Measurements from ENCODE around the gene PRSS38. TPM values are rescaled to one million over a fixed set of nuclear protein-coding genes. Genes with fewer than 3 reads are reported as not detected.

Gene PRSS38
- total and polyA plus RNA-seq, 2 experiments from 2014 or later: not detected

DNA sequence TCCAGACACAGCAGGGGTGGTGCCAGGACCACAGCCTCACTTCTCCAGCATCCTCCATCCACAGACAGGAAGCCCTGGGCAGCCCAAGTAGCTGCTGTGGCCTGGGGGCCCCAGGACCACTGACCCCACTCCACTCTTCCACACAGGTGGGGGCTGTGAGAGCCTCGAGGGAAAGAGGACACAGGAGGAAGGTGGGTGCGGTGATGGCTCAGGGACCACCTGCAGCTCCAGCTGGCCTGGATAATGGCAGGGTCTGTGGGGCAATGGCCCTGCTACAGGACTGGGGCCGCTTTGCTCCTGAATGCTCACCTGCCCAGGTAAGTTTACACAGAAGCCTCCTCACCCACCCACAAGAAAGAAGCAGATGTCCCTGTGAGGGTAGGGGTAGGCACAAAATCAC is 18.3 kb upstream of the PRSS38 start:
- H2AFZ ChIP-seq: no peak overlapping the region
- H3K4me2 ChIP-seq (ENCODE audit: unreplicated experiment): no peak overlapping the region
- H3K9ac ChIP-seq: no peak overlapping the region
- TF ChIP-seq EZH2phosphoT487 (IDR thresholded peaks at IDR 0.05; ENCODE audit: insufficient read depth, low read depth): no peak
- no peak for TF ChIP-seq EZH2 (IDR thresholded peaks at IDR 0.05; ENCODE audit: insufficient read depth, poor library complexity, severe bottlenecking)
- no peaks in the 10 kb centered on the region for H3K9me2 ChIP-seq (ENCODE audit: insufficient read depth)
- no peak overlapping the region for H3K4me3 ChIP-seq
- no peak overlapping the region for H3K27ac ChIP-seq
- WGBS, 2 experiments (ENCODE audit: low coverage in 1 of 2, low lambda C conversion rate in 2 of 2, missing lambda C conversion rate in 2 of 2): 83 to 89% methylated on average over 3 of the region's 3 CpGs
- no peaks in the 10 kb centered on the region for H3K79me2 ChIP-seq (ENCODE audit: insufficient read depth)
- H4K20me1 ChIP-seq (ENCODE audit: insufficient read depth): no peaks in the 10 kb centered on the region
- no peaks in the 10 kb centered on the region for H3F3A ChIP-seq (ENCODE audit: insufficient read depth)
- H3K4me1 ChIP-seq (ENCODE audit: insufficient read depth): peaks cover 17% of the 10 kb centered on the region
- in situ Hi-C loops (cut with MboI): no loop called here
- H3K9me3 ChIP-seq (ENCODE audit: low read depth): no peaks in the 10 kb centered on the region
- no peaks in the 10 kb centered on the region for H3K36me3 ChIP-seq (ENCODE audit: low read depth)
- no peaks in the 10 kb centered on the region for H3K27me3 ChIP-seq (replicated peaks; ENCODE audit: insufficient read depth)
- DNase-seq: no peak

DNA sequence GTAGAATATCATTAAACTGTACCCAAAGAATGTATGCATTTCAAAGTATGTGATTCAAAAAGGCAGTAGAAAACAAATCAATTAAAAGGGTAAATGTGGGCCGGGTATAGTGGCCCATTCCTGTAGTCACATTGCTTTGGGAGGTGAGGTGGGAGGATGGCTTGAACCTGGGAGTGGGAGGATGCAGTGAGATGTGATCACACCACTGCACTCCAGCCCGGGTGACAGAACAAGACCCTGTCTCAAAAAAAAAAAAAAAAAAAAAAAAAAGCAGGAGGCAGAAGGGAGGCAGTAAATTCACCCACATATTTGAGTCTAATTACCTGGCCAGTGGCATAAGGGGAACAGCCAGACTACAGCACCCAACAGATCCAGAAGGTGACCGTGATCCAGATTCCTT is 17.9 kb upstream of the PRSS38 start:
- no peak for DNase-seq
- H3K27me3 ChIP-seq (replicated peaks; ENCODE audit: insufficient read depth): no peaks in the 10 kb centered on the region
- in situ Hi-C loops (cut with MboI): no loop called here

DNA sequence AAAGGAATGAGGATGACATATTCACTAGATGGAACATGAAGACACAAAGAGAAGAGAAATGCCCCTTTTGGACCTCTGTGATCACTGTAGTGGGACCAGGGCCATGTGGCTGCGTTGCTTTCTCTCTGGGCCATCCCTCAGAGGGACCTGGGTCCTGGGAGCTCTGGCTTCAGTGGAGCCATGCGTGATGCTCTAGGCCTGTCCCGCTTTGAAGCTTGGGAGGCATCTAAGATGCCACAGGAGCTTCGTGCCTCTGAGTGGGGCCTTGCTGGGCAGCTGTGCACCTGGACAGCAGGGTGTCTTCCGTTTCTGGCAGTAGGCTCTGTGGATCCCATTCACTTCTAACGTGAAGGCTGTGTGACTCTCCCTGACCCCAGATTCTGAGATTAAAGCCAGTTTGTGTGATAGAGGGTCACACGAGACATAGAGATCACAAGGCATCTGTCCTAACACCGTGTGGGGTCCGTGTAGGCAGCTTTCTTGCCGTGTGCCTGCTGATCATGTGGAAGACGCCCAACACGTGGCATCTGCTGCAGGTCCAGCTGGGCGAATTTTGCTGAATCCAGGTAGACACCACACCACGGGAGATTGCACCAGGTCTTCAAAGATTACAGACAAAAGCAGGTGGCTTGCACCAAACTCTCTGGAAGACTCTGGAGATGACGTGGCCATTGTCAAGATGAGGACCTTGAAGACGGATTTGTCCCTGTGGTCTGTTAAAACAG is 17.2 kb upstream of the PRSS38 start:
- Histone ChIP-seq H3K79me2 (ENCODE audit: insufficient read depth) (no peaks in the 10 kb centered on the region), H3K9me3 (ENCODE audit: low read depth) (no peaks in the 10 kb centered on the region), H3K4me2 (ENCODE audit: unreplicated experiment) (no peak overlapping the region), H3K27me3 (replicated peaks; ENCODE audit: insufficient read depth) (no peaks in the 10 kb centered on the region), H3K36me3 (ENCODE audit: low read depth) (no peaks in the 10 kb centered on the region), H2AFZ (no peak overlapping the region), H3K9ac (no peak overlapping the region), H3K9me2 (ENCODE audit: insufficient read depth) (no peaks in the 10 kb centered on the region), H3K4me1 (ENCODE audit: insufficient read depth) (peaks cover 15% of the 10 kb centered on the region), H4K20me1 (ENCODE audit: insufficient read depth) (no peaks in the 10 kb centered on the region), H3F3A (ENCODE audit: insufficient read depth) (no peaks in the 10 kb centered on the region), H3K4me3 (no peak overlapping the region), H3K27ac (no peak overlapping the region)
- in situ Hi-C loops (cut with MboI): no loop called here
- DNase-seq: no peak
- no peak for TF ChIP-seq EZH2phosphoT487 (IDR thresholded peaks at IDR 0.05; ENCODE audit: insufficient read depth, low read depth)
- no peak for TF ChIP-seq EZH2 (IDR thresholded peaks at IDR 0.05; ENCODE audit: insufficient read depth, poor library complexity, severe bottlenecking)
- 67 to 70% methylated on average over 16 of the region's 16 CpGs for WGBS, 2 experiments (ENCODE audit: low coverage in 1 of 2, low lambda C conversion rate in 2 of 2, missing lambda C conversion rate in 2 of 2)

More for the DNA sequence above, 17.9 kb upstream of the PRSS38 start:
- Histone ChIP-seq H3K9me3 (ENCODE audit: low read depth) (no peaks in the 10 kb centered on the region), H3K27ac (no peak overlapping the region), H3K4me3 (no peak overlapping the region), H3K4me1 (ENCODE audit: insufficient read depth) (peaks cover 17% of the 10 kb centered on the region), H3K79me2 (ENCODE audit: insufficient read depth) (no peaks in the 10 kb centered on the region), H4K20me1 (ENCODE audit: insufficient read depth) (no peaks in the 10 kb centered on the region), H2AFZ (no peak overlapping the region), H3K36me3 (ENCODE audit: low read depth) (no peaks in the 10 kb centered on the region), H3K9ac (no peak overlapping the region), H3K4me2 (ENCODE audit: unreplicated experiment) (no peak overlapping the region), H3F3A (ENCODE audit: insufficient read depth) (no peaks in the 10 kb centered on the region), H3K9me2 (ENCODE audit: insufficient read depth) (no peaks in the 10 kb centered on the region)
- no peak for TF ChIP-seq EZH2 (IDR thresholded peaks at IDR 0.05; ENCODE audit: insufficient read depth, poor library complexity, severe bottlenecking)
- no peak for TF ChIP-seq EZH2phosphoT487 (IDR thresholded peaks at IDR 0.05; ENCODE audit: insufficient read depth, low read depth)
- whole genome bisulfite sequencing, 2 experiments (ENCODE audit: low coverage in 1 of 2, low lambda C conversion rate in 2 of 2, missing lambda C conversion rate in 2 of 2): 84 to 91% methylated on average over 3 of the region's 3 CpGs

DNA sequence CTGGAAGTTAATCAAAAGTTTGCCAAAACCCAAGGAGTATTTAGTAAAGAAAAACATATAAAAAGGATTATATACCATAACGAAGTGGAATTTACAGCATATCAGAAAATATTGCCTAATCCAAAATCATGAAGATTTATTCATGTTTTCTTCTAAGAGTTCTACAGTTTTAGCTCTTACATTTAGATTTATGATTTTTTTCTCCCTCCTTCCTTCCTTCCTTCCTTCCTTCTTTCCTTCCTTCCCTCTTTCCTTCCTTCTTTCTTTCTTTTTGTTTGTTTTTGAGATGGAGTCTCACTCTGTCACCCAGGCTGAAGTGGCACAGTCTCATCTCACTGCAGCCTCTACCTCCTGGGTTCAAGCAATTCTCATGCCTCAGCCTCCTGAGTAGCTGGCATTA is 15.7 kb upstream of the PRSS38 start:
- no peaks in the 10 kb centered on the region for H3K27me3 ChIP-seq (replicated peaks; ENCODE audit: insufficient read depth)
- WGBS, 2 experiments (ENCODE audit: low coverage in 1 of 2, low lambda C conversion rate in 2 of 2, missing lambda C conversion rate in 2 of 2): 70% methylated on average over 1 of the region's 1 CpG
- no peak overlapping the region for H3K4me3 ChIP-seq
- DNase-seq: no peak
- no peaks in the 10 kb centered on the region for H3K36me3 ChIP-seq (ENCODE audit: low read depth)
- H3K9me2 ChIP-seq (ENCODE audit: insufficient read depth): no peaks in the 10 kb centered on the region
- no peaks in the 10 kb centered on the region for H4K20me1 ChIP-seq (ENCODE audit: insufficient read depth)
- peaks cover 2% of the 10 kb centered on the region for H3K4me1 ChIP-seq (ENCODE audit: insufficient read depth)
- H2AFZ ChIP-seq: no peak overlapping the region
- H3K4me2 ChIP-seq (ENCODE audit: unreplicated experiment): no peak overlapping the region
- H3F3A ChIP-seq (ENCODE audit: insufficient read depth): peaks cover 5% of the 10 kb centered on the region; the same call in 1 of the 2 replicates
- in situ Hi-C loops (cut with MboI): no loop called here
- H3K27ac ChIP-seq: no peak overlapping the region
- H3K9me3 ChIP-seq (ENCODE audit: low read depth): no peaks in the 10 kb centered on the region
- H3K9ac ChIP-seq: no peak overlapping the region
- no peaks in the 10 kb centered on the region for H3K79me2 ChIP-seq (ENCODE audit: insufficient read depth)
- no peak for TF ChIP-seq EZH2 (IDR thresholded peaks at IDR 0.05; ENCODE audit: insufficient read depth, poor library complexity, severe bottlenecking)
- TF ChIP-seq EZH2phosphoT487 (IDR thresholded peaks at IDR 0.05; ENCODE audit: insufficient read depth, low read depth): no peak

All from GM23248 (cell line).